ENCODE results near the gene ZNF213. TPM values are rescaled to one million over a fixed set of nuclear protein-coding genes. Genes with fewer than 3 reads are reported as not detected.

ZNF213 gene
- total RNA-seq, 1 donor from 2014 or later, result 14.9 TPM

GRCh38 chr16:3149630-3150345 is 15.0 kb downstream of the ZNF213 start:
- Mint-ChIP-seq H3K27me3 (ENCODE audit: low read depth) (peaks cover 38% of the 10 kb centered on the region), H3K4me3 (peak overlapping the region; percentile 92), H3K36me3 (ENCODE audit: low read depth) (peaks cover 11% of the 10 kb centered on the region), H3K27ac (ENCODE audit: unreplicated experiment) (peak overlapping the region; percentile 87), H3K9me3 (peaks cover 8% of the 10 kb centered on the region), H3K4me1 (peaks cover 25% of the 10 kb centered on the region)
- peak; percentile 64 for DNase-seq (ENCODE audit: low read depth, low spot score)
- peak; percentile 54 for TF ChIP-seq CTCF (conservative IDR thresholded peaks at IDR 0.05)

GRCh38 chr16:3150346-3151218 is 15.8 kb downstream of the ZNF213 start:
- Mint-ChIP-seq H3K4me1 (peaks cover 25% of the 10 kb centered on the region), H3K27me3 (ENCODE audit: low read depth) (peaks cover 46% of the 10 kb centered on the region)

GRCh38 chr16:3152027-3152276 is 17.1 kb downstream of the ZNF213 start:
- H3K4me3 Mint-ChIP-seq, result peak overlapping the region; percentile 94
- H3K27ac Mint-ChIP-seq (ENCODE audit: unreplicated experiment), result peak overlapping the region; percentile 29
- no peak for DNase-seq (ENCODE audit: low read depth, low spot score)
- H3K4me1 Mint-ChIP-seq, result peaks cover 26% of the 10 kb centered on the region
- H3K36me3 Mint-ChIP-seq (ENCODE audit: low read depth), result peaks cover 11% of the 10 kb centered on the region
- peaks cover 57% of the 10 kb centered on the region for H3K27me3 Mint-ChIP-seq (ENCODE audit: low read depth)
- H3K9me3 Mint-ChIP-seq, result peaks cover 8% of the 10 kb centered on the region
- TF ChIP-seq CTCF (conservative IDR thresholded peaks at IDR 0.05), result no peak

More at GRCh38 chr16:3150346-3151218, 15.8 kb downstream of the ZNF213 start:
- peaks cover 11% of the 10 kb centered on the region for H3K36me3 Mint-ChIP-seq (ENCODE audit: low read depth)
- peak; percentile 100 for DNase-seq (ENCODE audit: low read depth, low spot score)
- peaks cover 8% of the 10 kb centered on the region for H3K9me3 Mint-ChIP-seq
- no peak for TF ChIP-seq CTCF (conservative IDR thresholded peaks at IDR 0.05)
- peak overlapping the region; percentile 92 for H3K27ac Mint-ChIP-seq (ENCODE audit: unreplicated experiment)
- peak overlapping the region; percentile 94 for H3K4me3 Mint-ChIP-seq

- DNase-seq (ENCODE audit: low read depth, low spot score), result peak; percentile 94
- Mint-ChIP-seq H3K27ac (ENCODE audit: unreplicated experiment) (no peak overlapping the region), H3K9me3 (peaks cover 8% of the 10 kb centered on the region), H3K27me3 (ENCODE audit: low read depth) (peaks cover 61% of the 10 kb centered on the region), H3K4me3 (peak overlapping the region; percentile 94), H3K36me3 (ENCODE audit: low read depth) (peaks cover 11% of the 10 kb centered on the region), H3K4me1 (peaks cover 31% of the 10 kb centered on the region)
- peak; percentile 49 for TF ChIP-seq CTCF (conservative IDR thresholded peaks at IDR 0.05)
Measured at GRCh38 chr16:3152277-3152990, 17.6 kb downstream of the ZNF213 start.

- Mint-ChIP-seq H3K27me3 (ENCODE audit: low read depth) (peaks cover 67% of the 10 kb centered on the region), H3K4me1 (peaks cover 35% of the 10 kb centered on the region), H3K4me3 (peak overlapping the region; percentile 94), H3K36me3 (ENCODE audit: low read depth) (peaks cover 11% of the 10 kb centered on the region), H3K27ac (ENCODE audit: unreplicated experiment) (no peak overlapping the region), H3K9me3 (peaks cover 8% of the 10 kb centered on the region)
- no peak for TF ChIP-seq CTCF (conservative IDR thresholded peaks at IDR 0.05)
- no peak for DNase-seq (ENCODE audit: low read depth, low spot score)
Measured at GRCh38 chr16:3152991-3153368, 18.2 kb downstream of the ZNF213 start.
